Measurements from ENCODE around the gene NLGN3.

The NLGN3 gene

DNA sequence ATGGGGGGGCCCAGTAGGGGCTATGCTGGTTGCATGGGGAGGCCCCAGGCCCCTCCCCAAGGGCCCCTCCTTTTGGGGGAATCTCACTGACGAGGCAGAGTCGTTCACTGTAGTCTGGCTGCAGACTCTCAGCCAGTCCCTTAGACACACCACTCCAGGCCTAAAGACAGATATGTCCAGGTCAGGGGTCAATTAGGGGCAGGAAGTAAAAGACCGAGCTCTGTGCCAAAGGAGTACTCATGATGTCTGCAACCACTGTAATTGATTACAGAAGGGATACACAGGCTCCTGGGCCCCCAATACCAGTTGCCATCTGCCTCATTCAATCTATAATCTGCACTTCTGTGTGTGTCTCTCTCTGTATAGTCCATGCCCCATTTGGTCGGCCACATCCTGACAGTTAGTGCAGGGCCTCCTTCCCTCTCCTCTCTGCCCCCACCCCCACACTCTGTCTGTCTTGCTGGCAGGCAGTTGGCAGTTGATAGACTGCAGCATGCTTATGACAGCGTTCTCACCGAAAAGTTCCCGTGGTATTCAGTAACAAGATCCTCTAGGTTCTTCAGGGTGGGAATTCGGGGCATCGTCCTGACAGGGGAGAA is 36.8 kb upstream of the NLGN3 start:
- H3K9me3 Mint-ChIP-seq, result no peaks in the 10 kb centered on the region
- H3K4me1 Mint-ChIP-seq, result peaks cover 72% of the 10 kb centered on the region
- ATAC-seq (peak; percentile 22), DNase-seq (ENCODE audit: low spot score in 2 of 2) (no peak)
- H3K36me3 Mint-ChIP-seq, result peaks cover 91% of the 10 kb centered on the region
- peak overlapping the region; percentile 95 for H3K27ac Mint-ChIP-seq
- peak overlapping the region; percentile 87 for H3K4me3 Mint-ChIP-seq

DNA sequence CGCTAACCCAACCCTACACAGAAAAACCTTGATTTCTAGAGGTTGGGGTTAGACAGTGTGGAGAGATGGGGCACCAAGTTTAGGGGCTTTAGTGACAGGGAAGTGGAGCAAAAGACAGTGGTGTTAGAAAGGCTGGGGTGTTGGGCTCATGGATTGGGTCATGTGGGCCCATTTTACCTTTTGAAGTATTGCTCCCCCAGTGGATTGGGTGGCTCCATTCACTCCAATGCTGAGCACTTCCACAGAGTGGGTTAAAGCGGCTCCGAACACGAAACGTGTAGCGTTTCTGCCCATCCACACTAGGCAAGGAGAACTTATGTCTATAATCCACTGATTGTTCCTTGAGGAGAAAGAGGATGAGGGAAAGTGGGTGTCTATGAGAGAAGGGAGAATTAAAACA is 35.6 kb upstream of the NLGN3 start:
- DNase-seq (ENCODE audit: low spot score in 2 of 2), result no peak
- peak overlapping the region; percentile 95 for H3K27ac Mint-ChIP-seq

DNA sequence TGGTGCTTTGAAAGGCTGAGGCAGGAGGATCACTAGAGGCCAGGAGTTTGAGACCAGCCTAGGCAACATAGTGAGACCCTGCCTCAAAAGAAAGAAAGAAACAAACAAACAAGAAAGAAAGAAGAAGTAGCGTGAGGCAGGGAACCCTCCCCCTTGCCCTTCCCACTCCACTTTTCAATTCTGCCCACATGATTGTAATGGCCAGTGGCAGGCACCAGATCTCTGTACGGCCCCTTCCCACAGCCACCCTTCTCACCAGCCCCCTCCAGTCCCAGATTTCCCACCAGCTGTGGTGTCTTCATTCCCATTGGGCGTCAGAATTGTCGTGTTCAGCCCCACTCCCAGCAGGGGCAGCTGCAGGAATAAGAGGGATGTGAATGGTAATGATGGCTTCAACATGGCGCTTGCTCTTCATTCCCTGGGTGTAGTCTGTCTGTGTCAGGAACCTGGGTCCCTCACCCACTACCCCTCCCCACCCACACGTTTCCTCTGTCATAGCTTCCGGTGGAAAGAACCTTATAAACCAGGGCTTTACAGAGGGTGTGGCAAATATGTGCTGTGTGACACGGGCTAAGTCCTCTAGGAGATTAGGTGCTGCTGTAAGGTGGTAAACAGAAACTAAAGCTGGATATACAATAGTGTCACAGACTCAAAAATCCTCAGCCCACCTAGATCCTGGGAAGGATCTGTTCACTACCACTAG is 33.3 kb upstream of the NLGN3 start, which contains the start of gene IL2RG:
IL2RG (minus strand) TSS at position 437 of the 703 bp plus-strand sequence; CDS start at position 399, 38 bp downstream.
- peaks cover 48% of the 10 kb centered on the region for H3K4me1 Mint-ChIP-seq

More for the DNA sequence above, 35.6 kb upstream of the NLGN3 start:
- Mint-ChIP-seq H3K9me3 (no peaks in the 10 kb centered on the region), H3K4me1 (peaks cover 66% of the 10 kb centered on the region), H3K36me3 (peaks cover 83% of the 10 kb centered on the region), H3K4me3 (peak overlapping the region; percentile 87)
- no peak for ATAC-seq

GRCh38 chrX:71111921-71112431 is 32.7 kb upstream of the NLGN3 start:
- Mint-ChIP-seq H3K4me3 (peak overlapping the region; percentile 87), H3K4me1 (peaks cover 41% of the 10 kb centered on the region), H3K9me3 (no peaks in the 10 kb centered on the region), H3K36me3 (peaks cover 55% of the 10 kb centered on the region), H3K27ac (peak overlapping the region; percentile 95)
- ATAC-seq (peak; percentile 57), DNase-seq (ENCODE audit: low spot score in 2 of 2) (no peak)

More for the DNA sequence above, 33.3 kb upstream of the NLGN3 start, which contains the start of gene IL2RG:
- ATAC-seq (peak; percentile 95), DNase-seq (ENCODE audit: low spot score in 2 of 2) (peak in 1 of 2 donors; percentile 79)
- H3K4me3 Mint-ChIP-seq, result peak within 1 kb of the TSS; percentile 87
- H3K36me3 Mint-ChIP-seq, result peaks cover 62% of the 10 kb centered on the region
- peak within 1 kb of the TSS; percentile 95 for H3K27ac Mint-ChIP-seq
- no peaks in the 10 kb centered on the region for H3K9me3 Mint-ChIP-seq

DNA sequence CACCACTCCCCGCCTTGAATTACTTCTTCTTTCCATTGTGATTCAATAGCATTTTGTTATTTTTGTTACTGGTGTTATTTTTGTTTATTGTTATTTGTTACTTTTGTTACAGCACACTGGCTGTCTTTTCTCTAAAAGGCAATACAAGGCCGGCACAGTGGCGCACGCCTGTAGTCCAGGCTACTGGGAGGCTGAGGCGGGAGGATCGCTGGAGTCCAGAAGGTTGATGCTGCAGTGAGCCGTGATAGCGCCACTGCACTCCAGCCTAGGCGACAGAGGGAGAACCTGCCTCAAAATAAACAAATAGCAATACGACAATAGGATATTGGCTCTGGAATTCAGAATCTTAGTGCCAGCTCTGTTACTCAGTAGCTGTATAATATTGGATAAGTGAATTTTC is 27.3 kb upstream of the NLGN3 start:
- Mint-ChIP-seq H3K4me1 (peaks cover 21% of the 10 kb centered on the region), H3K27ac (peak overlapping the region; percentile 63), H3K9me3 (no peaks in the 10 kb centered on the region), H3K4me3 (peak overlapping the region; percentile 80), H3K36me3 (peaks cover 29% of the 10 kb centered on the region)
- DNase-seq (ENCODE audit: low spot score in 2 of 2) (no peak), ATAC-seq (no peak)

- ATAC-seq (peak; percentile 95), DNase-seq (ENCODE audit: low spot score in 2 of 2) (peak; percentile 49 to 89)
- peak within 1 kb of the TSS; percentile 80 for H3K4me3 Mint-ChIP-seq
- peak within 1 kb of the TSS; percentile 93 for H3K27ac Mint-ChIP-seq
- peaks cover 20% of the 10 kb centered on the region for H3K4me1 Mint-ChIP-seq
- peaks cover 38% of the 10 kb centered on the region for H3K36me3 Mint-ChIP-seq
- no peaks in the 10 kb centered on the region for H3K9me3 Mint-ChIP-seq
These were observed 26.3 kb upstream of the NLGN3 start, which contains the start of gene MED12 for GRCh38 chrX:71118032-71118984. Gene MED12 (plus strand): TSS chrX:71118596. CDS start chrX:71118755, 159 bp downstream.

DNA sequence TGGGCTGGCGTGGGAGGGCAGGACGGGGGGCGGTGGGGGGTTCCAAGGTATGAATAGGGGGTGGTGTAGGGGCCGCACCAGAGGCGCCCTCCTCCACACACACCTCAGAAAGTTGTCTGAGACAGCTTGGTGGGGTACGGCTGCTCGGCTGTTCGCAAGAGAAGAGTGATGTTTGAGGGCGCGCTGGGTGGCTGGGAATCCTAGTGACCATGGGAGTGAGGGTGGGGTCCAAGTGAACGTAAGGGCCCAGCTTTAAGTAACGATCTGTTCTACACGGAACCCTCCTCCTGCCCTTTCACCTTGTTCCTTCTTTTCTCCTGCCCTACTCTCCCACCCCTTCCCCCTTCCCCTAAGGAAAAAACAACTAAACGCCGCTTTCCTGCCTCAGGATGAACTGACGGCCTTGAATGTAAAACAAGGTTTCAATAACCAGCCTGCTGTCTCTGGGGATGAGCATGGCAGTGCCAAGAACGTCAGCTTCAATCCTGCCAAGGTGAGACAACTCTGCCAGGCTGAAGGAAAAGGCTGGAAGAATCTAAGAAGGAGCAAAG is 25.6 kb upstream of the NLGN3 start:
- H3K4me3 Mint-ChIP-seq, result peak overlapping the region; percentile 80
- ATAC-seq (peak; percentile 46), DNase-seq (ENCODE audit: low spot score in 2 of 2) (no peak)
- peaks cover 18% of the 10 kb centered on the region for H3K4me1 Mint-ChIP-seq
- H3K36me3 Mint-ChIP-seq, result peaks cover 45% of the 10 kb centered on the region
- no peaks in the 10 kb centered on the region for H3K9me3 Mint-ChIP-seq
- H3K27ac Mint-ChIP-seq, result peak overlapping the region; percentile 93

GRCh38 chrX:71128166-71128833 is 16.3 kb upstream of the NLGN3 start:
- H3K9me3 Mint-ChIP-seq, result no peaks in the 10 kb centered on the region
- H3K27ac Mint-ChIP-seq, result peak overlapping the region; percentile 72
- H3K36me3 Mint-ChIP-seq, result peaks cover 90% of the 10 kb centered on the region
- ATAC-seq, result peak; percentile 35
- H3K4me3 Mint-ChIP-seq, result peak overlapping the region; percentile 55
- no peak for DNase-seq (ENCODE audit: low spot score in 2 of 2)
- H3K4me1 Mint-ChIP-seq, result peaks cover 34% of the 10 kb centered on the region

DNA sequence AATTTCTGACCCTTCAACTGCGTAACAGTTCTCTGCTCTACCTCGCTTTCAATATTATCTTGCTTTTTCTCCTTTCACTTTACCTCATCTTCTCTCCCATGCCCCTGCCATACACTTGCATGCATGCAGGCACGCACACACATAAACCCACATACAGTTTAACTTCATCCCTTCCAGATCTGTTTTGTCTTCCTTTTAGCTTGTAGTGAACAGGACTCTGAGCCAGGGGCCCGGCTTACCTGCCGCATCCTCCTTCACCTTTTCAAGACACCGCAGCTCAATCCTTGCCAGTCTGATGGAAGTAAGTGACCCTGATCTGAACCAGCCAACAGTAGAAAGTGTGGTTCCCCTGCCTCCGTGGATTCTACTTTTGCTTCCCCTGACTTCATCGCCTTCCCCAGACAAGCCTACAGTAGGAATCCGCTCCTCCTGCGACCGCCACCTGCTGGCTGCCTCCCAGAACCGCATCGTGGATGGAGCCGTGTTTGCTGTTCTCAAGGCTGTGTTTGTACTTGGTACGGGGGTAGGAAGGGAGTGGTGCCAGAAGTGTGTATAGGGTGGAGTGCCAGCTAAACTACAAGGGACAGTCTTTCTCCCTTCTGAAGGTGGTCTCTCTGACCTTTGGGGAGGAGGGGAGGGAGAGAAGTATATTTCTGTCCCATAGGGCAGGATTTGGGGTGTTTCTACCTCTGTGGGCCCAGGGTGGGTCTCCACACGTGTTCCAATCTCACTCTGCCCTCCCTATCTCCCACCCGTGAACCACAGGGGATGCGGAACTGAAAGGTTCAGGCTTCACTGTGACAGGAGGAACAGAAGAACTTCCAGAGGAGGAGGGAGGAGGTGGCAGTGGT is 15.5 kb upstream of the NLGN3 start:
- no peaks in the 10 kb centered on the region for H3K9me3 Mint-ChIP-seq
- peak overlapping the region; percentile 55 for H3K4me3 Mint-ChIP-seq
- ATAC-seq, result peak; percentile 90
- H3K27ac Mint-ChIP-seq, result peak overlapping the region; percentile 72
- peak; percentile 61 to 80 for DNase-seq (ENCODE audit: low spot score in 2 of 2)
- peaks cover 90% of the 10 kb centered on the region for H3K36me3 Mint-ChIP-seq
- H3K4me1 Mint-ChIP-seq, result peaks cover 32% of the 10 kb centered on the region

GRCh38 chrX:71131510-71131909 is 13.1 kb upstream of the NLGN3 start:
- Mint-ChIP-seq H3K36me3 (peaks cover 97% of the 10 kb centered on the region), H3K4me3 (no peak overlapping the region), H3K27ac (peak overlapping the region; percentile 32), H3K9me3 (no peaks in the 10 kb centered on the region), H3K4me1 (peaks cover 25% of the 10 kb centered on the region)
- ATAC-seq, result no peak
- no peak for DNase-seq (ENCODE audit: low spot score in 2 of 2)

GRCh38 chrX:71140440-71140839 is 4.2 kb upstream of the NLGN3 start:
- Mint-ChIP-seq H3K4me3 (no peak overlapping the region), H3K27ac (no peak overlapping the region), H3K4me1 (peaks cover 8% of the 10 kb centered on the region), H3K9me3 (no peaks in the 10 kb centered on the region), H3K36me3 (peaks cover 79% of the 10 kb centered on the region)
- no peak for DNase-seq (ENCODE audit: low spot score in 2 of 2)
- no peak for ATAC-seq

- Mint-ChIP-seq H3K27ac (no peak overlapping the region), H3K36me3 (peaks cover 49% of the 10 kb centered on the region), H3K9me3 (no peaks in the 10 kb centered on the region), H3K4me1 (peaks cover 17% of the 10 kb centered on the region), H3K4me3 (no peak overlapping the region)
- DNase-seq (ENCODE audit: low spot score in 2 of 2) (no peak), ATAC-seq (no peak)
These were observed 1.1 kb upstream of the NLGN3 start for GRCh38 chrX:71143508-71143907.

- H3K4me3 Mint-ChIP-seq, result no peak overlapping the region
- DNase-seq (ENCODE audit: low spot score in 2 of 2) (no peak), ATAC-seq (no peak)
- peaks cover 8% of the 10 kb centered on the region for H3K4me1 Mint-ChIP-seq
- no peaks in the 10 kb centered on the region for H3K9me3 Mint-ChIP-seq
- H3K27ac Mint-ChIP-seq, result no peak overlapping the region
- peaks cover 9% of the 10 kb centered on the region for H3K36me3 Mint-ChIP-seq
These were observed 3.0 kb downstream of the NLGN3 start for GRCh38 chrX:71147496-71148277.
